HG03097 (cell line): Measurements from ENCODE around the gene KCNIP4.

Source experiments
- ATAC-seq: cut with Tn5 transposase; IDR thresholded peaks from one replicate; pipeline ENCODE4 v1.9.1; 2021; ENCODE audit not compliant: unreplicated experiment, low FRiP score

KCNIP4 gene

DNA sequence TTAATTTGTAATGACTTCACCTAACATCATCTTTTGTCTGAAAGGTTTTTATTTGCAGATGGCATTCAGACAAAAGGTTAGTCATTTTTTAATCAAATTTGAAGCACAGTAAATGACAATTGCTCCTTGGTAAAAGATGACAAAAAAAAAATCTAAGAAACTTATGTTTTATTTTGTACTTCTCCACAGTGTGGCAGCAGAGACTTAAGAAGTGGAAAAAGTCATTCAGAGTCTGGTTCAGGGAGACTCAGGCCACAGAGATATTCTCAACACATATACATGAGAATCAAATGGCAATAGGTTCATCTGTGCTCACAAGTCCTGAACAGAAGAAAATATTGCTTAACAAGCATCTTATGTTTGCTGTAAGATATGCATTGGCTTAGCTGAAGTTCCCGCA lies 436.2 kb downstream of the KCNIP4 start:
- ATAC-seq = no peak

GRCh38 chr4:21507439-21507838 lies 441.1 kb downstream of the KCNIP4 start:
- no peak for ATAC-seq

GRCh38 chr4:21490682-21491081 lies 457.9 kb downstream of the KCNIP4 start:
- no peak for ATAC-seq

- ATAC-seq = no peak
Measured at GRCh38 chr4:21476757-21477156, 471.8 kb downstream of the KCNIP4 start.

GRCh38 chr4:21474195-21474594 lies 474.4 kb downstream of the KCNIP4 start:
- ATAC-seq = no peak

- no peak for ATAC-seq
Measured at GRCh38 chr4:21470535-21470934, 478.0 kb downstream of the KCNIP4 start.

GRCh38 chr4:21469438-21470300 lies 478.9 kb downstream of the KCNIP4 start:
- ATAC-seq = no peak

- ATAC-seq = no peak
Measured at GRCh38 chr4:21467551-21467950, 481.0 kb downstream of the KCNIP4 start.

GRCh38 chr4:21457086-21457840 lies 491.3 kb downstream of the KCNIP4 start:
- no peak for ATAC-seq

DNA sequence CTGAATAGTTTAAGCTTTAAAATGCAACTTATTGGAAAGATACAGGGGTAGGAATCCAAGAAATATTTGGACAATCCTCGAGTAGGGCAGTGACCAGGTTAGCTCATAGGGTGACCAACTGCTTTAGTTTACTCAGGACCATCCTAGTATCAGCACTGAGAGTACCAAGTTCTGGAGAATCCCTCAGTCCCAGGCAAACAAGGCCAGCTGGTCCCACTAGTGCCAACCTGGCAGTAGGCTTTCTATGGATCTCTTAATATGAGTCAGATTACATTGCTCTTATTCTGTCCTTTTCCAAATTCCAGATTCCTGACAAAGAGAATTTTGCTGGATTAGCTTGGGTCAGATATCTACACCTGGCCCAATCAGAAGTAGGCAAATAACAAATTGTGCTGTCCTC lies 493.7 kb downstream of the KCNIP4 start:
- no peak for ATAC-seq

DNA sequence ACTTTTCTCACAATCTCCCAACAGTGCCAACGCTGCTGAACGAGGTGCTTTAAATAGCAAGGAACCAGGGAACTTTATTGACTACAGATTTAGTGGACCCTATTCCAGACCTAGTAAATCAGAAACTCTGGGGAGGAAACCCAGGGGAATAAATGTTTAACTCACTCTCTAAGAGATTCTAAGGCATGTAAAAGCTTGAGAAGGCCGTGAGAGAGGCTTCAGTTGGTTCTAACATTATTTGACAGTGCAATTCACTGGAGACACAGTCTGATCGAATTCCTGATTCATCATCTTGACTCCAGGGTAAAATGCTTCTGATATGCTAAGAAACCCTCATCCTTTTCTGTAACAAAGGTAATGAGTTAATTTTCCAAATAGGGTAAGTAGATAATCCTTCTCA lies 494.4 kb downstream of the KCNIP4 start:
- no peak for ATAC-seq

DNA sequence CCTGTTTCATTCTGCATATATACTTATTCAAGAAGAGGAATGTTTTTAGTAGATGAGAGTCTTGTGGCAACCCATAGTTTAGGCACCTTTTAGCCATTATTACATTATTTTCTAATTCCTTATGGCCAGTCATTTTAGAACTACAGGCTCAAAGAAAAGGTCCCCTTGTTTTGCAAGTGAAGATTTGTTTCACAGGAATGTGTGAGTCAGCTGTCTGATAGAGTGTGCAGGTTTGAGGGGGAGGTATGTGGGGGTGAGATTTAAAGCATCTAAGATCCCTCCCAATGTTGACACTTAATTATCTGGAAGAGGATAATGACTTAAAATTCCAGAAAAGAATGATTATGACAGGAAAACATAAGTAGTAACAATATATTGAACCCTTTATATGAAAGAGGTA lies 495.6 kb downstream of the KCNIP4 start:
- no peak for ATAC-seq

GRCh38 chr4:21451032-21451431 lies 497.5 kb downstream of the KCNIP4 start:
- ATAC-seq = no peak

GRCh38 chr4:21450331-21450730 lies 498.2 kb downstream of the KCNIP4 start:
- ATAC-seq = no peak

GRCh38 chr4:21447301-21448054 lies 501.1 kb downstream of the KCNIP4 start:
- ATAC-seq = no peak

GRCh38 chr4:21420166-21420565 lies 528.4 kb downstream of the KCNIP4 start:
- ATAC-seq = no peak

DNA sequence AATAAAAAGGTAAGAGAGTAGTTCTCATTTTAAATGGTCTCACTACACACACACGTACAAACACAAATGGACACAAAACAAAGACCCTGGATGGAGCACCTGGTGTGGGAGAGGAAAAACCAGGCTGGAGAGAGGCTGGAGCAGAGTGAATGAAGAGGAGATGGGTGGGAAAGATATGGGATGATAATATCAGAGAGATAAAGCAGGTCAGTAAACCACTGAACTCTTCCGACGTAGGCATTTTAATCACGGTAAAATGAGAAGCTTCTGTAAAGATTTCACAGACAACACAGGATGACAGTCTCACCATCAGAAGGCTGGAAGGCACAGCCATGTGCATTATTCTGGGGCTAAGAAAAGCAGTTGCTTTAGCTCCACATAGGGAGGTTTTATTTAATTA lies 532.8 kb downstream of the KCNIP4 start:
- ATAC-seq = no peak

- no peak for ATAC-seq
Measured at GRCh38 chr4:21413807-21414370, 534.7 kb downstream of the KCNIP4 start.

- no peak for ATAC-seq
Measured at GRCh38 chr4:21411086-21411485, 537.5 kb downstream of the KCNIP4 start.

DNA sequence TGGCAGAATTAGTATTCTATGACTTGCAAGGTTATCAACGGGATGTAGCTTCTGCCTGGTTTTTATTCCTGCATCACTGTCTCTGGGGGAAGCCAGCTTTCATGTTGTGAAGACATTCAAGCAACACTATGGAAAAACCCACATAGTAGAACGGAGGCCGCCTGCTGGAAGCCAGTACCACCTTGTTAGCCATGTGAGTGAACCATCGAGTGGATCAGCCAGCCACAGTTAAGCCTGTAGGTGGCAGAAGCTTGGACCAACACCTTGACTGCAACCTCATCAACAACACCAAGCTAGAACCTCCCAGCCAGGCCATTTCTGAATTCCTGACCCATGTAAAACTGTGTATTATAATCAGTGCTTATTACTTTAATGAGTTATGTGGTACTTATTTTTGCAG lies 538.2 kb downstream of the KCNIP4 start:
- no peak for ATAC-seq

DNA sequence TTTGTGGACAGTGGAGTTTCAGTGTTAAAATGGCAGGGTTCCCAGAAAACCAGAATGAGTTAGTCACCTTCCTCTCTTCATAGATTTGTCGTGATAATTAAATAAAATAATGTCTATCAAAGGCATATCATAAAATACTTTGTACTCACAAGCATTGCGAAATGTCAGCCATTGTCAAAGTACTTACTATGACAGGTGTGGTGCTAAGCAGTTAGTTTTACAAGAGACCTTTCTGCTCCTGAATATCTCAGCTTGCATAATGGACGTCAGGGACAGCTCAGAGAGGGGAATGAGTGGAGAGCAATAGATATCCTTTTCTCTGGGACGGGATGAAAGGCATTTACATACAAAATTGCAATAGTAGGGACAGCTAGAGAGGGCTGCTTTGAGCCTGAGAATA lies 560.9 kb downstream of the KCNIP4 start:
- ATAC-seq = no peak
